EH (cell line): ENCODE measurements around the gene RSPH9.

Experiments used
- DNase-seq: peaks from one replicate; pipeline ENCODE4 v3.0.0-alpha.2; 2015; ENCODE audit warnings: low read depth

RSPH9 gene

GRCh38 chr6:43668151-43669028 lies 23.6 kb downstream of the RSPH9 start:
- peak; percentile 62 for DNase-seq

- DNase-seq = peak; percentile 54
Measured at GRCh38 chr6:43669050-43669921, 24.4 kb downstream of the RSPH9 start.

- DNase-seq = no peak
Measured at GRCh38 chr6:43669922-43670622, 25.2 kb downstream of the RSPH9 start.

GRCh38 chr6:43670623-43670986 lies 25.8 kb downstream of the RSPH9 start:
- DNase-seq = no peak

- no peak for DNase-seq
Measured at GRCh38 chr6:43671011-43671800, 26.4 kb downstream of the RSPH9 start.

GRCh38 chr6:43671801-43672690 lies 27.2 kb downstream of the RSPH9 start:
- DNase-seq = no peak

GRCh38 chr6:43673444-43674084 lies 28.7 kb downstream of the RSPH9 start:
- DNase-seq = no peak

- no peak for DNase-seq
Measured at GRCh38 chr6:43674291-43674690, 29.5 kb downstream of the RSPH9 start.

GRCh38 chr6:43674921-43675320 lies 30.1 kb downstream of the RSPH9 start:
- no peak for DNase-seq

- DNase-seq = no peak
Measured at GRCh38 chr6:43676962-43677606, 32.2 kb downstream of the RSPH9 start.

- DNase-seq = no peak
Measured at GRCh38 chr6:43677759-43678158, 32.9 kb downstream of the RSPH9 start.

GRCh38 chr6:43678341-43678740 lies 33.5 kb downstream of the RSPH9 start:
- DNase-seq = no peak

GRCh38 chr6:43679057-43679456 lies 34.2 kb downstream of the RSPH9 start:
- DNase-seq = no peak

GRCh38 chr6:43680308-43681200 lies 35.7 kb downstream of the RSPH9 start:
- no peak for DNase-seq

GRCh38 chr6:43681303-43681702 lies 36.5 kb downstream of the RSPH9 start:
- DNase-seq = no peak

- no peak for DNase-seq
Measured at GRCh38 chr6:43682724-43683429, 38.0 kb downstream of the RSPH9 start.

GRCh38 chr6:43683708-43684455 lies 39.0 kb downstream of the RSPH9 start:
- DNase-seq = no peak
